HepG2 (cell line): ENCODE results near the gene JAGN1. TPM values are rescaled to one million over a fixed set of nuclear protein-coding genes. Genes with fewer than 3 reads are reported as not detected.

Experiments
- ATAC-seq: fragments of 200-7000 bp; cut with Tn5 transposase; 3 replicates; pipeline ENCODE4 v1.9.1; 2020; ENCODE audit warnings: mild to moderate bottlenecking, moderate library complexity
- BruUV-seq: library from RNA; stranded (reverse); fragments of 400-500 nt; replicated peaks from 2 replicates; lab custom pipeline; 2021; lab: Mats Ljungman, UMichigan
- CTCF ChIA-PET: fragments of 300-600 bp; formaldehyde crosslinking; extraction: SDS; loops from one replicate; lab custom pipeline; 2021; ENCODE audit warnings: low total read pairs, inconsistent platforms, low intra/inter-chr PET ratio; lab: Yijun Ruan, JAX
- POLR2A ChIA-PET: fragments of 350-600 bp; sonication (Branson Sonifier 250); formaldehyde crosslinking; loops from one replicate; lab custom pipeline; 2020; ENCODE audit warnings: antibody characterized with exemption, inconsistent platforms; lab: Yijun Ruan, JAX
- DNase-seq: peaks from one replicate; pipeline ENCODE4 v3.0.0-alpha.2; 2015; ENCODE audit warnings: low spot score
- FAIRE-seq: peaks from 3 replicates; lab custom pipeline; 2011; peaks lifted over from hg19 to GRCh38; lab: Jason Lieb, UNC
- H2AFZ ChIP-seq: one replicate; pipeline ENCODE4 v1.6.1; 2011; ENCODE audit warnings: low read length, inconsistent platforms
- H3K27ac ChIP-seq: fragments of 300-600 bp; 3 replicates; pipeline ENCODE4 v1.8.0; 2011; ENCODE audit warnings: mixed run types, mild to moderate bottlenecking, mixed read lengths, low read length, inconsistent platforms; ENCODE audit not compliant: insufficient read depth; ENCODE audit errors: extremely low read length
- H3K27me3 ChIP-seq, 2 experiments: fragments of 200-600 bp in 1 of 2; 2 replicates in 1 of 2; 3 replicates in 1 of 2; pipeline versions ENCODE4 v1.6.0 to v1.8.0; 2011; ENCODE audit warnings: low read length in 2 of 2, mild to moderate bottlenecking in 2 of 2, moderate library complexity in 2 of 2, inconsistent platforms in 1 of 2; ENCODE audit not compliant: insufficient read depth in 2 of 2, control insufficient read depth in 1 of 2
- H3K36me3 ChIP-seq, 2 experiments: fragments of 200-600 bp in 1 of 2; replicated peaks in 1 of 2; 2 replicates in 1 of 2; 3 replicates in 1 of 2; pipeline versions ENCODE4 v1.5.1 to v1.8.0; 2011; ENCODE audit warnings: low read length in 2 of 2, inconsistent platforms in 1 of 2; ENCODE audit not compliant: insufficient read depth in 2 of 2, control insufficient read depth in 1 of 2
- H3K4me1 ChIP-seq: 2 replicates; pipeline ENCODE4 v1.5.1; 2012; ENCODE audit warnings: low read length, inconsistent platforms; ENCODE audit not compliant: insufficient read depth
- H3K4me2 ChIP-seq: 2 replicates; pipeline ENCODE4 v1.6.0; 2011; ENCODE audit warnings: low read depth, low read length, inconsistent platforms
- H3K4me3 ChIP-seq, 3 experiments: fragments of 200-600 bp in 1 of 3; sonication (generic), shearing (Covaris generic) in 1 of 3; replicated peaks in 1 of 3; 2 replicates each; pipeline ENCODE4 v1.5.1; 2011 to 2016; ENCODE audit warnings: low read length in 3 of 3, inconsistent platforms in 2 of 3, low read depth in 2 of 3, mild to moderate bottlenecking in 2 of 3, control low read depth in 1 of 3, mixed read lengths in 1 of 3; ENCODE audit not compliant: insufficient read depth in 1 of 3
- H3K79me2 ChIP-seq: one replicate; pipeline ENCODE4 v1.6.1; 2011; ENCODE audit warnings: low read length, inconsistent platforms; ENCODE audit not compliant: insufficient read depth
- H3K9ac ChIP-seq: 2 replicates; pipeline ENCODE4 v1.6.0; 2011; ENCODE audit warnings: mild to moderate bottlenecking, low read depth, low read length, inconsistent platforms; ENCODE audit not compliant: insufficient read depth
- H3K9me3 ChIP-seq: 2 replicates; pipeline ENCODE4 v1.5.1; 2012; ENCODE audit warnings: mild to moderate bottlenecking, low read length
- H4K20me1 ChIP-seq: 2 replicates; pipeline ENCODE4 v1.6.0; 2011; ENCODE audit warnings: inconsistent platforms, mild to moderate bottlenecking, low read length, moderate library complexity; ENCODE audit not compliant: insufficient read depth
- IRF9 ChIP-seq: sonication (generic); formaldehyde crosslinking; IDR thresholded peaks from 2 replicates; pipeline ENCODE4 v1.8.0; 2022; ENCODE audit warnings: missing genetic modification reagents, mild to moderate bottlenecking, borderline replicate concordance
- LBX2 ChIP-seq: sonication (generic); formaldehyde crosslinking; IDR thresholded peaks from 2 replicates; pipeline ENCODE4 v1.5.0; 2020; ENCODE audit warnings: missing genetic modification reagents, mild to moderate bottlenecking, borderline replicate concordance
- MNT ChIP-seq: fragments of 450-650 bp; IDR thresholded peaks from 2 replicates; pipeline ENCODE4 v1.6.1; 2016
- NR2F1 ChIP-seq, 2 experiments: fragments of 450-650 bp in 1 of 2; formaldehyde crosslinking in 1 of 2; IDR thresholded peaks; 2 replicates each; pipeline versions ENCODE4 v1.5.0 to v1.6.1; 2016 to 2020; ENCODE audit warnings: mild to moderate bottlenecking in 1 of 2, missing compliant biosample characterization in 1 of 2, missing genetic modification reagents in 1 of 2, moderate library complexity in 1 of 2
- RFX1 ChIP-seq: fragments of 450-650 bp; IDR thresholded peaks from 2 replicates; pipeline ENCODE4 v1.6.1; 2017
- SP140L ChIP-seq: sonication (generic); formaldehyde crosslinking; IDR thresholded peaks from 2 replicates; pipeline ENCODE4 v1.4.0; 2020; ENCODE audit warnings: missing genetic modification reagents, borderline replicate concordance
- WGBS: methylation state at CpG from one replicate; pipeline ENCODE4 v1.1.6; 2017; ENCODE audit warnings: low lambda C conversion rate; 5-methylcytosine and 5-hydroxymethylcytosine counted together
- in situ Hi-C: cut with HindIII; loops from 2 replicates; pipeline ENCODE4 v1.10.0; 2017; ENCODE audit warnings: low pct_unique_long_range_greater_than_20kb; ENCODE audit not compliant: extremely low pct_ligation_motif_present
- intact Hi-C: fragments of 100-400 bp; cut with micrococcal nuclease; formaldehyde crosslinking; loops from one replicate; pipeline ENCODE4 v1.10.0; 2022; ENCODE audit not compliant: unreplicated experiment
- polyA plus RNA-seq, 8 experiments: library from polyadenylated mRNA; depleted of rRNA in 3 of 8; stranded (reverse) in 7 of 8; unstranded in 1 of 8; fragments of >200 nt; fragmentation: Illumina TruSeq in 4 of 8; extraction: Trizol in 4 of 8; gene quantifications; 2 replicates each; pipeline versions ENCODE4 v1.2.1 to v1.2.3, GENCODE V29; 2011 to 2016; ENCODE audit warnings: low read depth in 4 of 8, missing spikeins in 1 of 8, mixed read lengths in 1 of 8; ENCODE audit not compliant: insufficient read depth in 1 of 8
- total RNA-seq, 5 experiments: library from RNA; depleted of rRNA; stranded (reverse); fragments of >200 nt; fragmentation: Illumina TruSeq; extraction: Trizol; gene quantifications; 2 replicates each; pipeline ENCODE4 v1.2.3, GENCODE V29; 2016; ENCODE audit warnings: low read depth in 1 of 5

The JAGN1 gene
- total and polyA plus RNA-seq, 2 of the 13 experiments (the other 11 are each of a cell fraction or from before 2014, with no cell fraction given): 49.9 to 50.9 TPM

- H3K4me1 ChIP-seq: peaks cover 20% of the 10 kb centered on the region
- H3K9me3 ChIP-seq: no peaks in the 10 kb centered on the region
- in situ Hi-C loops: no loop called here
- ATAC-seq (no peak), DNase-seq (no peak)
- no peak overlapping the region for H3K4me2 ChIP-seq
- H3K4me3 ChIP-seq: no peak overlapping the region
- WGBS: 90% methylated on average over 7 of the region's 7 CpGs
- ChIA-PET CTCF (no interaction called here), POLR2A (interaction anchor here (1.5 to 9.0 kb wide), 2 partner anchors 9 to 23 kb away, joined by 4 to 298 read pairs; partner anchors contain the start of genes CRELD1 and IL17RE)
- no peaks in the 10 kb centered on the region for H4K20me1 ChIP-seq
- H3K36me3 ChIP-seq: peaks cover 18 to 38% of the 10 kb centered on the region in 2 experiments
- intact Hi-C loops: no loop called here
- no peaks in the 10 kb centered on the region for H3K79me2 ChIP-seq
- H2AFZ ChIP-seq: no peak overlapping the region
- TF ChIP-seq LBX2 (CRISPR knock-in tag) (no peak), MNT (0 out of 2 replicates have a peak, but pooled peaks have one; percentile 11), SP140L (CRISPR knock-in tag) (no peak), RFX1 (no peak)
- TF ChIP-seq, all 625 proteins: peak for 1
- no peak for FAIRE-seq
- no peaks in the 10 kb centered on the region for H3K27me3 ChIP-seq
- H3K27ac ChIP-seq: no peak overlapping the region
- BruUV-seq: no TSS peak
- H3K9ac ChIP-seq: no peak overlapping the region
Observed at GRCh38 chr3:9909221-9910013, 19.0 kb downstream of the JAGN1 start.

- Histone ChIP-seq H3K4me1 (peaks cover 23% of the 10 kb centered on the region), H3K36me3 (peaks cover 13 to 32% of the 10 kb centered on the region in 2 experiments), H3K4me2 (no peak overlapping the region), H2AFZ (no peak overlapping the region), H3K9ac (no peak overlapping the region), H3K4me3 (no peak overlapping the region), H3K27me3 (no peaks in the 10 kb centered on the region), H4K20me1 (no peaks in the 10 kb centered on the region), H3K27ac (no peak overlapping the region), H3K79me2 (no peaks in the 10 kb centered on the region), H3K9me3 (no peaks in the 10 kb centered on the region)
- 96% methylated on average over 8 of the region's 8 CpGs for WGBS
- in situ Hi-C loops: no loop called here
- ATAC-seq: no peak
- intact Hi-C loops: no loop called here
- no TSS peak for BruUV-seq
- no peak for TF ChIP-seq NR2F1 (CRISPR knock-in tag; IDR thresholded peaks at IDR 0.05)
- TF ChIP-seq IRF9 (CRISPR knock-in tag): no peak
- CTCF ChIA-PET: no interaction called here
- POLR2A ChIA-PET: interaction anchor here (0.9 to 9.0 kb wide), 4 partner anchors 11 to 48 kb away, joined by 3 to 298 read pairs (median 62); partner anchors contain the start of genes CRELD1 and IL17RE
- DNase-seq: no peak
- FAIRE-seq: no peak
Observed at GRCh38 chr3:9911863-9912262, 21.5 kb downstream of the JAGN1 start.
